Stimulated activated effector memory CD8-positive, alpha-beta T cell treated with anti-CD3 and anti-CD28 coated beads, Interleukin-12 subunit alpha, Interleukin-12 subunit beta, amount 100 ng/mL, for 72 hours (primary cell): ENCODE data around the gene AKT3.

Experiments
- ATAC-seq: fragments of 150-1000 bp; cut with Tn5 transposase; 2 replicates; pipeline ENCODE4 v1.10.0; 2021
- DNase-seq, 2 donors: peaks; one replicate each; pipeline ENCODE4 v3.0.0; 2021 to 2022; ENCODE audit warnings: low spot score in 2 of 2
- H3K27ac Mint-ChIP-seq: one replicate; pipeline ENCODE4 v1.8.0; 2022; ENCODE audit warnings: mild to moderate bottlenecking, mixed read lengths
- H3K36me3 Mint-ChIP-seq: one replicate; pipeline ENCODE4 v1.8.0; 2022; ENCODE audit warnings: mild to moderate bottlenecking, mixed read lengths
- H3K4me1 Mint-ChIP-seq: one replicate; pipeline ENCODE4 v1.8.0; 2022; ENCODE audit warnings: mixed read lengths
- H3K4me3 Mint-ChIP-seq: one replicate; pipeline ENCODE4 v1.8.0; 2022; ENCODE audit warnings: mild to moderate bottlenecking, mixed read lengths
- H3K9me3 Mint-ChIP-seq: one replicate; pipeline ENCODE4 v1.8.0; 2022; ENCODE audit warnings: mixed read lengths

The AKT3 gene

DNA sequence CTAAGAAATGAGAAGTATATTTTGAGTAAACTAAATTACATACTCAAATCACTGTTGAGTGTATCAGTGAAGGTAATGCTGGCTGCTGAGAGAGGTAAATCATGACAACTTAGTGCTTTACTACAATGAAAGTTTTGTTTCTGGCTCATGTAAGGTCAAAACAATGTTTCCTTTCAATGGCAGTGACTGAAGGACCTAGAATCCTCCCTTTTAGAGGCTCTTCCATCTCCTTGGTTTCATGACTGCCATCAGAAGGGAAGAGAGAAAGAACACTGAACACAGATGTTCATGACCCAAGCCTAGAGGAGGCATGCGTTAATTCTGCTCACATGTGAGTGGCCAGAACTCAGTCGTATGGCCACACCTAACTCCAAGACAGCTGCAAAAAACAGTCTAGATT, 130.6 kb downstream of the AKT3 start:
- Mint-ChIP-seq H3K36me3 (no peaks in the 10 kb centered on the region), H3K27ac (no peak overlapping the region), H3K4me3 (no peak overlapping the region), H3K4me1 (peaks cover 31% of the 10 kb centered on the region), H3K9me3 (no peaks in the 10 kb centered on the region)
- ATAC-seq (no peak), DNase-seq (no peak)

- peaks cover 30% of the 10 kb centered on the region for H3K4me1 Mint-ChIP-seq
- ATAC-seq (no peak), DNase-seq (no peak)
- H3K36me3 Mint-ChIP-seq: no peaks in the 10 kb centered on the region
- no peaks in the 10 kb centered on the region for H3K9me3 Mint-ChIP-seq
- H3K27ac Mint-ChIP-seq: no peak overlapping the region
- no peak overlapping the region for H3K4me3 Mint-ChIP-seq
Observed at GRCh38 chr1:243718893-243719292, 131.2 kb downstream of the AKT3 start.

DNA sequence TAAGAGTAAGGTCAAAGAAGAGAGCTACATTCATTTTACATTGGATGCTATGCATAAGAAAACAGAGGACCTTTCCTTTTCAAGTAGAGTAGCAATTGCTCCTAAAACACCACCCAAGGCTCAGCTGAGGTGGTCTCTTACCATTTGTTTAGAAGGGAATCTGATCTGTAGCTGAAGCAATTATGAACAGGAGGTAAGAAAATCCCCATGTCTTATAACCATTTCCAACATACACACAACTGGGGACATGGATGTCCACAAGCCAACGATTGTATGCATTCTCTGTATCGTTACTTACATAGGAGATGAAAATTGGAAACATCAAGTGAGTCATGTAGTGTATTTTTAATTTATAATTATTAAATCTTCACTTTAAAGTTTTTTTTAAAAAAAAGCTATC, 132.0 kb downstream of the AKT3 start:
- no peak overlapping the region for H3K27ac Mint-ChIP-seq
- no peaks in the 10 kb centered on the region for H3K36me3 Mint-ChIP-seq
- DNase-seq (no peak), ATAC-seq (no peak)
- H3K4me1 Mint-ChIP-seq: peaks cover 30% of the 10 kb centered on the region
- no peaks in the 10 kb centered on the region for H3K9me3 Mint-ChIP-seq
- H3K4me3 Mint-ChIP-seq: no peak overlapping the region

GRCh38 chr1:243716906-243717305, 133.1 kb downstream of the AKT3 start:
- H3K36me3 Mint-ChIP-seq: no peaks in the 10 kb centered on the region
- DNase-seq (no peak), ATAC-seq (no peak)
- no peak overlapping the region for H3K27ac Mint-ChIP-seq
- no peak overlapping the region for H3K4me3 Mint-ChIP-seq
- peaks cover 33% of the 10 kb centered on the region for H3K4me1 Mint-ChIP-seq
- no peaks in the 10 kb centered on the region for H3K9me3 Mint-ChIP-seq

GRCh38 chr1:243715285-243715684, 134.8 kb downstream of the AKT3 start:
- DNase-seq (no peak), ATAC-seq (no peak)
- peaks cover 39% of the 10 kb centered on the region for H3K4me1 Mint-ChIP-seq
- H3K36me3 Mint-ChIP-seq: no peaks in the 10 kb centered on the region
- H3K9me3 Mint-ChIP-seq: no peaks in the 10 kb centered on the region
- no peak overlapping the region for H3K4me3 Mint-ChIP-seq
- no peak overlapping the region for H3K27ac Mint-ChIP-seq

DNA sequence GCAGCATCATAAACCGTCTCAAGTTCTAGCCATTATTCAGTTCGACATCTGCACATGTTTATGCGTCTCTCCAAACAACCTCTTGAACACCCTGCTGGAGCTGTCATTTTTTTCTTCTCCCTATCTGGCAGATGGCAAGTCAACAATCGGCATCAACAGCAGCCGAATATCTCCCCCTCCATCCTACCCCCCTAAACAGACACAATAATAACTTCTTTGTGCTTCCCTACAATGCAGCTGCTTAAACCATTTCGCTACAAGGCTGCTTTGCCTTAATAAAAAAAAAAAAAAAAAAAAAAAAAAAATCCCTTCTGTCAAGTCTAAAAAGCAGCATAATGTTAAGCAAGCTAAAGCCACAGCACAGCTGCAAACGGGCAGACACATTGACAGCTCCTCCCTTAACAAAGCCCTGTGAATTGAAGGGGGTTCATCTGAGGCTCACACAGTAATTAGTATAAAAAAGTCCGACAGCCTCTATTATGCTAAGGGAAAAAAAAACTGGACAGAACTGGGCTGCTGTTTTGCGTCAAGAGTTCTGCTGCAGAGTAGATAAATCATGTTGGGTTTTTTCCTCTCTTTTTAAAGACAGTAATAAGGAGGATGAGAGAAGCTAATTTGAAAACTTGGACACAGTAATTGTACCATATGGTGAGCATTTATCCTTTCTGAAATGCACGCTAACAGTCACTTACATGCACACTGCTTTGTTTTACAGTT, 136.4 kb downstream of the AKT3 start:
- ATAC-seq (no peak), DNase-seq (no peak)
- Mint-ChIP-seq H3K4me3 (no peak overlapping the region), H3K4me1 (peaks cover 32% of the 10 kb centered on the region), H3K9me3 (no peaks in the 10 kb centered on the region), H3K27ac (no peak overlapping the region), H3K36me3 (no peaks in the 10 kb centered on the region)

GRCh38 chr1:243712941-243713340, 137.1 kb downstream of the AKT3 start:
- DNase-seq: no peak
- Mint-ChIP-seq H3K9me3 (no peaks in the 10 kb centered on the region), H3K4me3 (no peak overlapping the region), H3K27ac (no peak overlapping the region), H3K36me3 (no peaks in the 10 kb centered on the region), H3K4me1 (peaks cover 32% of the 10 kb centered on the region)
- no peak for ATAC-seq

GRCh38 chr1:243712242-243712641, 137.8 kb downstream of the AKT3 start:
- peaks cover 32% of the 10 kb centered on the region for H3K4me1 Mint-ChIP-seq
- no peak for ATAC-seq
- H3K9me3 Mint-ChIP-seq: no peaks in the 10 kb centered on the region
- H3K4me3 Mint-ChIP-seq: no peak overlapping the region
- DNase-seq: no peak
- H3K36me3 Mint-ChIP-seq: no peaks in the 10 kb centered on the region
- no peak overlapping the region for H3K27ac Mint-ChIP-seq

GRCh38 chr1:243710467-243710866, 139.6 kb downstream of the AKT3 start:
- no peaks in the 10 kb centered on the region for H3K36me3 Mint-ChIP-seq
- H3K4me1 Mint-ChIP-seq: peaks cover 26% of the 10 kb centered on the region
- no peaks in the 10 kb centered on the region for H3K9me3 Mint-ChIP-seq
- DNase-seq (no peak), ATAC-seq (peak; percentile 69)
- H3K4me3 Mint-ChIP-seq: no peak overlapping the region
- peak overlapping the region; percentile 56 for H3K27ac Mint-ChIP-seq

DNA sequence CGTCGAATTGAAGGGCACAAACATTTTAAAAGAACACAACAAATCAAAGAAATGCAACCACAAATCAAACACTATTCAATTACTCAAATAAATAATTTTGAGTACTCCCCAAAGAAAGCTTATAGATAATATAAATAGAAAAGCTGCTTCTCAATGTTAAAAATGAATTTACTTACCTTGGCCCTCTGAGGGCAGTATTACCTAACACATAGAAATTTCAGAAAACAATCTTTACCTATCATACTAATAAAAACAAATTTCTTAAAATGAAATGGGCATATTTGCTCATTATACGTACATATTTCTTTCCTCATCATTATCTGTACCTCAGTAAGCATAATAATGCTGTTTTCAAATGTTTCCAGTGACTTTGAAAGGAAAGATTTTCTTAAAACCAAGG, 141.8 kb downstream of the AKT3 start:
- Mint-ChIP-seq H3K4me1 (peaks cover 19% of the 10 kb centered on the region), H3K36me3 (no peaks in the 10 kb centered on the region), H3K9me3 (no peaks in the 10 kb centered on the region), H3K4me3 (no peak overlapping the region), H3K27ac (no peak overlapping the region)
- DNase-seq (no peak), ATAC-seq (no peak)

DNA sequence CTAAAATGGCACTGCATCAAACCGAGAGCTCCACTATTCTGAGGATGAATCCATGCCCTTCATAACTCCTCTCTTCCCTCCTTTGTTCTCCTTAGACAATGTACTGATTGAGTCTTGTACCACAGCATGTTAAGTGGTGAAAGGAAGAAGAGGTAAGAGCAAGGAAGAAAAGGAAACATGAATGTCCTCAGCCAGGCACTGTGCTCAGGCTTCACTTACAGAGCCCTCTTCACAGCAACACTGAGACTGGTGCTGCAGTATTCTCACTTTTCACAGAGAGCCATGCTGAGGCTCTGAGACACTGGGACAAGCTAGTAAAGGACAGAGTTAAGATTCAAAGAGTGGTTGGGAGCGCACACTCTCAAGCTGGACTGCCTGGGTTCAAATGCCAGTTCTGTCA, 143.5 kb downstream of the AKT3 start:
- no peaks in the 10 kb centered on the region for H3K36me3 Mint-ChIP-seq
- ATAC-seq: no peak
- H3K4me3 Mint-ChIP-seq: no peak overlapping the region
- H3K9me3 Mint-ChIP-seq: no peaks in the 10 kb centered on the region
- H3K4me1 Mint-ChIP-seq: peaks cover 14% of the 10 kb centered on the region
- DNase-seq: no peak
- no peak overlapping the region for H3K27ac Mint-ChIP-seq

DNA sequence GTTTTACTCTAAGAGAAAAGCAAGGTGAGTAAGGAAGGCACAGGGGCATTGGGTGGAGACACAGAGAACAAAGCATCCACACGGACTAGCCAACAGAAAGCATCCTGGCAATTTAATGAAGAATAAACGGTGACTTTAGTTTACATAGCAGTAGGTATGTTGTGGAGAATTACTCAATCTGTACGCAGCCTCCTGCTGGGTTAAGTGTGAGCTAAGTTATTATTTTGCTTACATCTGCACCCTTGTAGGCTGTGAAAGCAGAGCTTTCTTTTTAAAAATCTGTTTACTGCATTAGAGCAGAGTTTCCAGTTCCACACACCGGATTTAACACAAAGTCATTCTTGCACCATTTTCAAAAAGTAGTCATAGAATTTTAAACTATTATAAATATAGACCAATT, 144.5 kb downstream of the AKT3 start:
- Mint-ChIP-seq H3K4me3 (no peak overlapping the region), H3K9me3 (no peaks in the 10 kb centered on the region), H3K27ac (no peak overlapping the region), H3K36me3 (no peaks in the 10 kb centered on the region), H3K4me1 (peaks cover 4% of the 10 kb centered on the region)
- ATAC-seq (no peak), DNase-seq (no peak)

DNA sequence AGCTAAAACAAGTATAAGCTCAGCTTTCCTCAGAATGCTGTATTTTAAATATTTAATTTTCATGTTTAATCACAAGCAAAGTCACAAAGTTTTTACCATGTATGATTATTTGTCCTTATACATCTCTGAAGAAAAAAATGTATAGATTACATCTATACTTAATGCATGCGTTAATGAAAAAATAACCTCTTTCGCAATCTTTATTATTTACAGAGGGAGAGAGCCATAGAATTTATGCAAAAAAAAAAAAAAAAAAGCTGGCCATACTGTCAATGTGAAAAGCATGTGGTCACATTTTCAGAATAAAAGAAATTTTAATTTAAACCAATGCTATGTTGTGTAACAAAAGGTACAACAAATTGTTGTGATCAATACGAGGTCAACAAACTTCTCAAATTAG, 148.2 kb downstream of the AKT3 start:
- no peak for DNase-seq
- ATAC-seq: no peak
- no peak overlapping the region for H3K27ac Mint-ChIP-seq
- H3K9me3 Mint-ChIP-seq: no peaks in the 10 kb centered on the region
- H3K4me1 Mint-ChIP-seq: peaks cover 5% of the 10 kb centered on the region
- H3K36me3 Mint-ChIP-seq: no peaks in the 10 kb centered on the region
- no peak overlapping the region for H3K4me3 Mint-ChIP-seq

DNA sequence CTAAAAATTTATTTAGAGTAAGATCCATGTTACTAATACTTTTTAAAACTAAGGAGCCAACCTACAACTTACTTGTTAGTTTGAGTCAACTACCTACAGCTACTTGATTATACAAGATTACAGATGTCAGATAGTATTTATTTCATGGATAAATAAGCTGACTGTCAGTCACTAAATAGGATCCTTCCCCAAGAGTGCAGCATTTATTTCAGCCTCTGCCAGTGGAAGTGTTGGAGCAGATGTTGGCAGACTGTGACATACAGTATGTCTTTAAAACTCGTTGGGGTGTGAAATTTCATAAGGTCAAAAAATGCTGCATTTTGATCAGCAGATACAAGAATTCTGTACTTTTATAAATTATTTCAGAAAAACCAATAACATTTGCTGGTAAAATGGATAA, 156.2 kb downstream of the AKT3 start:
- H3K4me1 Mint-ChIP-seq: peaks cover 15% of the 10 kb centered on the region
- peaks cover 17% of the 10 kb centered on the region for H3K36me3 Mint-ChIP-seq
- H3K4me3 Mint-ChIP-seq: no peak overlapping the region
- ATAC-seq (no peak), DNase-seq (no peak)
- H3K27ac Mint-ChIP-seq: no peak overlapping the region
- H3K9me3 Mint-ChIP-seq: no peaks in the 10 kb centered on the region

DNA sequence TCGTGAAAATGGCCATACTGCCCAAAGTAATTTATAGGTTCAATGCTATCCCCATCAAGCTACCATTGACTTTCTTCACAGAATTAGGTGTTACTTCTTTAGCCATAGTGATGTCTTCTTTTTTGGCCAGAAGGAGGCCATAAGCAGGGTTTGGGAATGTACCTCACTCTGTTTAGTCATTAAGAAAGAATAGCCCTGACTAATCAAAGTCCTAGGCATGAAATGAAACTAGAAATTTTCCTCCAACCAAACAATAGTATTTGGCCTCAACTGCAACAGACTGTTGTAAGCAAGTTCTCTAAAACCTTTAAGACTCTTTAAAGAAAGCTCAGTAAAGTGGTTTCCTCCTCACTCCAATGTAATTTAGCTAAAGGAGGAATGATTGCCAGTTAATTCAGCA, 163.9 kb downstream of the AKT3 start:
- no peak overlapping the region for H3K4me3 Mint-ChIP-seq
- DNase-seq: no peak
- H3K9me3 Mint-ChIP-seq: no peaks in the 10 kb centered on the region
- H3K36me3 Mint-ChIP-seq: peaks cover 41% of the 10 kb centered on the region
- peak overlapping the region; percentile 23 for H3K27ac Mint-ChIP-seq
- ATAC-seq: peak; percentile 80
- peaks cover 23% of the 10 kb centered on the region for H3K4me1 Mint-ChIP-seq

DNA sequence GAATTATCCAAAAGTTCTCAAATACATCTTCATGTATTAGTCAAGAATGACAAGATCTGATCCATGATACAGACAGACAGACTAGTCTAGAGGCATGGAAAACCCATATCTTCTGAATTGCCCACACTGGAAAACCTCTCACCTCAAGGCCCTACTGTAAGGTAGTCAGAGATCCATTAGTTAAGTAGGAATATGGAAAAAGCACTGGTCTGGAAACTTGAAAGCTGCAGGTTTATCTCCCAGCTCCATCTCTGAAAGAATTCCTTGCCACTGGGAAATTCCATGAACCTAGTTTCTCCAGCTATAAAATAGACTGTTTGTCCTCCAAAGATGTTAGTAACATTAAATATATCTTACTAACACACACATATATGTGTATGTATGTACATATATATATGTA, 169.2 kb downstream of the AKT3 start:
- H3K9me3 Mint-ChIP-seq: no peaks in the 10 kb centered on the region
- no peak for DNase-seq
- H3K27ac Mint-ChIP-seq: no peak overlapping the region
- peaks cover 24% of the 10 kb centered on the region for H3K4me1 Mint-ChIP-seq
- H3K36me3 Mint-ChIP-seq: peaks cover 20% of the 10 kb centered on the region
- ATAC-seq: no peak
- no peak overlapping the region for H3K4me3 Mint-ChIP-seq
